Stomach (tissue), 4 donors: ENCODE results near the gene CUX1.
"Not testable (repeated sequence)": the region's sequence is repeated elsewhere in the genome, so short reads cannot be mapped to it uniquely, and the experiment has no call there.

Experiments used
- EP300 ChIP-seq: sonication (generic); formaldehyde crosslinking; IDR thresholded peaks from one replicate; pipeline ENCODE4 v1.6.1; 2017; ENCODE audit warnings: antibody characterized with exemption
- POLR2AphosphoS5 ChIP-seq, 3 donors: sonication (generic); formaldehyde crosslinking; IDR thresholded peaks; one replicate each; pipeline ENCODE4 v1.6.1; 2016; ENCODE audit warnings: antibody characterized with exemption in 3 of 3
- TF ChIP-seq, protein P1 (sequence below), 7 experiments: fragments of 450-650 bp in 4 of 7; fragments of 200-600 bp in 3 of 7; sonication (generic) in 3 of 7; IDR thresholded peaks; one replicate each; pipeline ENCODE4 v1.5.1; 2016 to 2019; ENCODE audit warnings: antibody characterized with exemption in 7 of 7, control low read depth in 2 of 7, mild to moderate bottlenecking in 1 of 7

DNA sequence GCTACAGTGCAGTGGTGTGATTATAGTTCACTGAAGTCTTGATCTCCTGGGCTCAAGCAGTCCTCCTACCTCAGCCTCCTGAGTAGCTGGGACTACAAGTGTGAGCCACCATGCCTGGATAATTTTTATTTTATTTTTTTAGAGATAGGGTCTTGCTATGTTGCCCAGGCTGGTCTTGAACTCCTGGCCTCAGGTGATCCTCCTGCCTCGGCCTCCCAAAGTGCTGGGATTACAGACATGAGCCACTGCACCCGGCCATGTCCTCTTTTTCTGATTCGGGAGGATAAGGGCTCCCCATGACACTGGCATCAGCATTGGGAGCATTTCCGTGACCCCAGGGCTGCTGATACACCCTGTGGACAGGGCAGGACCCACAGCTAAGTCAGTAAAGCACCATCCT lies 69.9 kb downstream of the CUX1 start:
- TF ChIP-seq, protein P1, sequence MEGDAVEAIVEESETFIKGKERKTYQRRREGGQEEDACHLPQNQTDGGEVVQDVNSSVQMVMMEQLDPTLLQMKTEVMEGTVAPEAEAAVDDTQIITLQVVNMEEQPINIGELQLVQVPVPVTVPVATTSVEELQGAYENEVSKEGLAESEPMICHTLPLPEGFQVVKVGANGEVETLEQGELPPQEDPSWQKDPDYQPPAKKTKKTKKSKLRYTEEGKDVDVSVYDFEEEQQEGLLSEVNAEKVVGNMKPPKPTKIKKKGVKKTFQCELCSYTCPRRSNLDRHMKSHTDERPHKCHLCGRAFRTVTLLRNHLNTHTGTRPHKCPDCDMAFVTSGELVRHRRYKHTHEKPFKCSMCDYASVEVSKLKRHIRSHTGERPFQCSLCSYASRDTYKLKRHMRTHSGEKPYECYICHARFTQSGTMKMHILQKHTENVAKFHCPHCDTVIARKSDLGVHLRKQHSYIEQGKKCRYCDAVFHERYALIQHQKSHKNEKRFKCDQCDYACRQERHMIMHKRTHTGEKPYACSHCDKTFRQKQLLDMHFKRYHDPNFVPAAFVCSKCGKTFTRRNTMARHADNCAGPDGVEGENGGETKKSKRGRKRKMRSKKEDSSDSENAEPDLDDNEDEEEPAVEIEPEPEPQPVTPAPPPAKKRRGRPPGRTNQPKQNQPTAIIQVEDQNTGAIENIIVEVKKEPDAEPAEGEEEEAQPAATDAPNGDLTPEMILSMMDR (IDR thresholded peaks at IDR 0.05) = not testable (repeated sequence)
- TF ChIP-seq POLR2AphosphoS5 (IDR thresholded peaks at IDR 0.05); EP300: not testable (repeated sequence)
